DND-41 (cell line): Measurements from ENCODE around the gene MDC1.

Experiments used
- EZH2 ChIP-seq: IDR thresholded peaks from 3 replicates; pipeline ENCODE4 v1.6.1; 2012; ENCODE audit warnings: borderline replicate concordance, low read depth, mild to moderate bottlenecking, moderate library complexity, low read length, inconsistent platforms; ENCODE audit not compliant: severe bottlenecking
- TF ChIP-seq, protein P1 (sequence below): IDR thresholded peaks from 2 replicates; pipeline ENCODE4 v1.5.1; 2012; ENCODE audit warnings: borderline replicate concordance, low read length, moderate library complexity, mild to moderate bottlenecking; ENCODE audit not compliant: poor library complexity, severe bottlenecking; ENCODE audit errors: extremely low read depth

DNA sequence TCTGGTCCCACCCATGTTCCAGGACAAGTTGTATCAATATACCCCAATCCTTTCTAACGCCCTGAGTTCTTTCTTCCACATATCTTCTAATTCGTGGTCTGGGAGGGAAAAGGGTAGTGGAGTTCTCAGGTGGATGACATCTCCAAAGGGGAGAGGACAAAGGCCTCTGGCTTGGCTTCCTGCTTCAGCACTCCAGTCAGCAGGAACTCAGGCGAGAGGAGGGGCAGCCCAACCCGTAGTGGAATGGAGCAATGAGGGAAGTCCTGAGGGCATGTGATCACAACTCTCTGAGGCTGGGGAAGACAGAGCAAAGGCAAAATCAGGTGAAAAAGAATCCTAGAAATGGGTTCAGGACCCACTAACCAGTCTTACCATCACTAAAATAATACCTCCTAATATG is 16.7 kb downstream of the MDC1 start:
- no peak for TF ChIP-seq EZH2
- TF ChIP-seq, protein P1, sequence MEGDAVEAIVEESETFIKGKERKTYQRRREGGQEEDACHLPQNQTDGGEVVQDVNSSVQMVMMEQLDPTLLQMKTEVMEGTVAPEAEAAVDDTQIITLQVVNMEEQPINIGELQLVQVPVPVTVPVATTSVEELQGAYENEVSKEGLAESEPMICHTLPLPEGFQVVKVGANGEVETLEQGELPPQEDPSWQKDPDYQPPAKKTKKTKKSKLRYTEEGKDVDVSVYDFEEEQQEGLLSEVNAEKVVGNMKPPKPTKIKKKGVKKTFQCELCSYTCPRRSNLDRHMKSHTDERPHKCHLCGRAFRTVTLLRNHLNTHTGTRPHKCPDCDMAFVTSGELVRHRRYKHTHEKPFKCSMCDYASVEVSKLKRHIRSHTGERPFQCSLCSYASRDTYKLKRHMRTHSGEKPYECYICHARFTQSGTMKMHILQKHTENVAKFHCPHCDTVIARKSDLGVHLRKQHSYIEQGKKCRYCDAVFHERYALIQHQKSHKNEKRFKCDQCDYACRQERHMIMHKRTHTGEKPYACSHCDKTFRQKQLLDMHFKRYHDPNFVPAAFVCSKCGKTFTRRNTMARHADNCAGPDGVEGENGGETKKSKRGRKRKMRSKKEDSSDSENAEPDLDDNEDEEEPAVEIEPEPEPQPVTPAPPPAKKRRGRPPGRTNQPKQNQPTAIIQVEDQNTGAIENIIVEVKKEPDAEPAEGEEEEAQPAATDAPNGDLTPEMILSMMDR = no peak
